HG03457 (cell line): ENCODE results near the gene ACSM5.

Experiments used
- ATAC-seq: cut with Tn5 transposase; IDR thresholded peaks from one replicate; pipeline ENCODE4 v1.9.1; 2021; ENCODE audit warnings: moderate number of reproducible peaks; ENCODE audit not compliant: unreplicated experiment

Gene ACSM5, protein sequence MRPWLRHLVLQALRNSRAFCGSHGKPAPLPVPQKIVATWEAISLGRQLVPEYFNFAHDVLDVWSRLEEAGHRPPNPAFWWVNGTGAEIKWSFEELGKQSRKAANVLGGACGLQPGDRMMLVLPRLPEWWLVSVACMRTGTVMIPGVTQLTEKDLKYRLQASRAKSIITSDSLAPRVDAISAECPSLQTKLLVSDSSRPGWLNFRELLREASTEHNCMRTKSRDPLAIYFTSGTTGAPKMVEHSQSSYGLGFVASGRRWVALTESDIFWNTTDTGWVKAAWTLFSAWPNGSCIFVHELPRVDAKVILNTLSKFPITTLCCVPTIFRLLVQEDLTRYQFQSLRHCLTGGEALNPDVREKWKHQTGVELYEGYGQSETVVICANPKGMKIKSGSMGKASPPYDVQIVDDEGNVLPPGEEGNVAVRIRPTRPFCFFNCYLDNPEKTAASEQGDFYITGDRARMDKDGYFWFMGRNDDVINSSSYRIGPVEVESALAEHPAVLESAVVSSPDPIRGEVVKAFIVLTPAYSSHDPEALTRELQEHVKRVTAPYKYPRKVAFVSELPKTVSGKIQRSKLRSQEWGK

DNA sequence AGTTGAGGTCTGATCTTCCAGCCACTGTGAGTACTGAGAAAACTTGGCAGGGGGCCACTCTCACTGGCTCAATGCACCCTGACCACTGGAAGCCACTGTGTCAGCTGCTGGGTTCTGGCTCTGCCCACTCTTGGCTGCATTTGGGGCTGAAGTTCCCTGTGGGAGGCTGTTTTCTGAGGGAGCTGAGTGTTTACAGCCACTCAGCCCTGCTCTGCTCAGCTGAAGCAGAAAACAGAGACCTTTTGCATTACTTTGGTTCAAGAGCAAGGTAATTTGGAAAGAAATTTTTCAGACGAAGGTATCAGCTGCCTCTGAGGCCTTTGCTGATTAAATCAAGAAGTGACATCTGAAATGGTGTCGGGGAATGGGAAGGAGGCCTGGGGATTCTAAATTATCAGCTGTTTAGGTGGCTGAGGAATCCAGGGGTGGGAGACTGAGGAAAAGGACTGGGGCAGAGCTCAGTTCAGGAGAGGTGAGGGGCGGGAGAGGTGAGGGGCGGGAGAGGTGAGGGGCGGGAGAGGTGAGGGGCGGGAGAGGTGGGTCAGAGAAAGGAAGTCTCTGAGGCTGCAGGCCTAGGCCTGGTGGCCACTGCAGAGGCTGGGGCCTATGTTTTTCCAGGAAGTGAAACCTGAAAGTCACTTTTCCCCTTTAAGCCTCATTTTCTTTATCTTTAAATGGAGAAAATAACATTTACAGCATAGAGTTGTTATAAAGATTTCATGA is at the start of gene ACSM5:
ACSM5 (plus strand) TSS at position 137 of the 723 bp plus-strand sequence. CDS start 1,951 bp downstream, outside the sequence.
- no peak for ATAC-seq

DNA sequence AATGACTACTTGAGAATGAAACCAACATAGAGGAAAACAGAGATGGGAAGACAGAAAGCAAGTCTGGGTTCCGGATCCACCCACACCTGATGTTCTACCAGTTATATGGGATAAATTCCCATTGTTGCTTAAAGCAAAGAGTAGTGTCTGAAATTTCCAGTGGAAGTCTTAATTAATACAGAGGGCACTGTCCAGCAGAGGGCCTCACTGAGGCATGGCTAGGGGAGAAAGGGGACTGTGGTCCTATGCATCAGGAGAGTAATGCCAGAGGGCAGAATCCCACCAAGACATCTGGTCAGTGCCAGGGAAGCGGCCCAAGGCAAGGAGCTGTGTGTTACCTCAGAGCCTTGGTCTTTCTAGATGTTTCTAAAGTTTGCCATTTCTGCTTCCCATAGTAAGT is 49.3 kb upstream of the ACSM5 start:
- no peak for ATAC-seq

DNA sequence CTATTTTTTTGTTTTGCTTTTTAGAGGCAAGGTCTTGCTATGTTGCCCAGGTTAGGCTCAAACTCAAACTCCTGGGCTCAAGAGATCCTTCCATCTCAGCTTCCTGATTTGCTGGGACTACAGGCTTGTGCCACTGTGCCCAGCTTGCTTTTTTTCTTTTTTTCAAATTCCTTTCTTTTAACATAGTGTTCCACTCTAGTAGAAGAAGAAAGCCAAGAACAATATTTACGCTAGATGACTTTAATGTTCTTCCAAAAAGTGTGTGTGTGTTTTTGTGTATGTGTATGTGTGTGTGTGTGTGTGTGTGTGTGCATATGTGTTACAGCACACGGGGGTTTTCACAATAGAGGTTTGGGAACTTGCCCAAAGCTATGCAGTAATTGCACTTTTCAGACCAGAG is 46.1 kb upstream of the ACSM5 start:
- ATAC-seq: no peak

DNA sequence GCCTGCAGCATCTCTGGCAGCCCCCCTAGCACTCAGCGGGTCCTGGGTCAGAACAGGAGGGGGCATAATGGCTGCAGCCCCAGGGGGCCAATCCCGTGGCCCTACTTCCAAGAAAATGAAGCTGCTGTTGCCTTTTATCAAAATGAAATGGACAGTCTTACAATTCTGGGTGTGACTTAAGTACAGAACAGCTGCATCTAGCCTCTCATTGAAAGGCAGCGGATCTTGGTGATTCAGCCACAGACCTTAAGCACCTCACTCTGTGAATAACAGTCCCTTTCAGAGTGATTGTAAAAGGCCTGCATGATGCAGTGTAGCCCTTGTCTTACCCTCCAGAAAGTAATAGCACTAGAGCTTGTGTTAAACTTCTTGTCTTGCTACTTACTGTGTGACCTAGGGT is 45.3 kb upstream of the ACSM5 start:
- ATAC-seq: no peak

DNA sequence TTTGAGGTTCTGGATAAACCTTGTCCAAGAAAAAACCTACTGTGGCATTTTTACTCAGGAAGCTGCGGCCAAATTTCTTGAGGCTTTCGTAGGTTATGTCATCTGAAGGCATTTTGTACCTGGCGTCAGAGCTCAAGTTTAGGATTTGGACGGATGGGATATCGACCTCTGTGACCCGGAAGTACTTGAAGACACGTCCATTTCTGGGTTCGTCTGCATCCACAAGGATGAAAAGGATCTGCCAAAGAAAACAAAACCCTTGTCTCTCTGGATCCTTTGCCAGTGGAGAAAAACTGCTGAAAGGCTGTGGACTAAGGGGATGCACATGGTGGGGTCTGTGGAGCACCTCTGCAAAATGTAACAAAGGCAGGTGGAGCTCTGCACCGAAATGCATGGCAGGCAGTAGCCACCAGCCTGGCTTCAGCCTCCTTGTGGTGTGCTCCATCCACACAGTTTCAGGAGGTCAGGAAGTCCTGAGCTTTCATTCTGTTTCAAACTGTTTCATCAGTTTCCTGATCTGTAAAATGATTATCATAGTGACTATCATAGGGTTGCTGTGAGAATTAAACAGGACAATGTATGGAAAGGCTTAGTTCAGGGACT is 39.8 kb upstream of the ACSM5 start:
- ATAC-seq: no peak

DNA sequence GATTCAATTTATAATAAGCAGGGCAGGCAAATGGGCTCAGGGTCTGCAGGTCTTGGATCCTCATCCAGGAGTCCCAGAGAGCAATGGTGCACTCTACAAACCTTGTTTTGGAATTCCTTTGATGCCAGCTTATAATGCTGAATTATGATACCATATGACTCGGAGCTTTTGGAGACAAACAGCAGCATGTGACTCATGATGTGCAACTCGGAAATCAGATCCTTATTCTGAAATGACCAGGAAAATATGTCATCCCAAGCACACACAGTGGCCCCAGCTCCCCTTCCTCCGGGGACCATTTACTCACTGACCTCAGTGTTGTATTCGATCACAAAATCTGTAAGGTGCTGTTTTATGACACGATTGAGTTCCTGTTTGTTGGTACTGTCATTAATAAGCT is 36.6 kb upstream of the ACSM5 start:
- ATAC-seq: no peak

DNA sequence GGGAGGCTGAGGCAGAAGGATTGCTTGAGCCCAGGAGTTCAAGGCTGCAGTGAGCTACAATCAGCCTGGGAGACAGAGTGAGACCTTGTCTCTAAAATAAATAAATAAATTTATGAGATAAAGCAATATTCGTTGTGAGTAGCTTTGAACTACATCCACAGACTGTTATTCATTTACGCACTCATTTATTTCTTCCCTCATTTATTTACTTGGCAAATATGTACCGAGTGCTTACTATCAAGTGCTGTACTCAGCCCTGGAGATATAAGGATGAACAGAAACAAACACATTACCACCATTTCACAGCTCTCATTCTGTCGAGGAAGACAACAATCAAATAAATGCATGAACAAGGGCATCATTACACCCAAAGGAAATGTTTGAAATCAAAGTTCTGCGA is 32.2 kb upstream of the ACSM5 start:
- ATAC-seq: no peak

DNA sequence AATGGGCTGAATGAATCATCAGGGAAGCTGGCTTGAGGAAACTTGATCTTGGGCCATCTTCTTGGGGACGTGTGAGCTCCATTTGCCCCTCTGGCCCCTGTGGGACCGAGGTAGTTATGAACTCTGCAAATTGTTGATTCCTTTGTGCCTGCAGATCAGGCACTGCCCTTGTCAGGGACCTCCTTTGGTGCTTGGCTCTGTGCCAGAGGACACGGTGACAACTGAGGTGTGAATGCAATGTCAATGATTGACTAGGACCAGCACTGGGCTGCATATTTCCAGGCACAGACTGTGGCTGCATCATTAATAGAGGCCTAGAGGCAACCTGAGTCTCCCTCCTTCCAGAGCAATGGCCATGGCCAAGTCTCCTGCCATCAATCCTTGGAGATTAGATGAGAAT is 28.6 kb upstream of the ACSM5 start:
- no peak for ATAC-seq

DNA sequence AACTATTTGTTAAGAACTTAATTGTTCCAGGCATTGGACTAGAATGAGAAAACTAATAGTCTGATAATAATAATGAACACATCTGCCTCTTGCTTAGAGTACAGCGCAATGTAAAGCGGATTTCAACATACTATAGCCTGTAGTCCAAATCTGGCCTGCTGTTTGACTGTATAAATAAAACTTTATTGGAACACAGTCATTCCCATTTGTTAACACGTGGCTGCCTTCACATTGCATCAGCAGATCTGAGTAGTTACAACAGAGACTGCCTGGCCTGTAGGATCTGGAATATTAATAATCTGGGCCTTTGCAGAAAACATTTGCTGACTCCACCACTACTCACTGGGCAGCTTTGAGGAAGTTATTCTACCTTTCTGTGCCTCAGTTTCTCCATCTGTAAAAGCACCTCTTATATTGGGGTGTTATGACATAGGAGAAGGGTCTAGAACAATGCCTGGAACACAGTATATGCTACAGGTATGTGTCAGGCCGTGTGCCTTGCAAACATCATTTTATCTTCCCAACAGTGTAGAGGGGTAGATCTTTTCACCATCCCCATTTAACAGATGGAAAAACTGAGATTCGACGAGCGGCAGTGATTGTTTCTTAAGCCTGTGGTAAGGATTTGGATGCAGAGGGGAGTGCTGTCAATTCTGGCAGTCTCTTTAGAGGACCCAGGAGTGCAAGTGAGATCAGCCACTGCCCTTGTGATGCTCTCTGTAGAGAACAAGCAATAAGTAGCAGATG is 27.0 kb upstream of the ACSM5 start:
- no peak for ATAC-seq

DNA sequence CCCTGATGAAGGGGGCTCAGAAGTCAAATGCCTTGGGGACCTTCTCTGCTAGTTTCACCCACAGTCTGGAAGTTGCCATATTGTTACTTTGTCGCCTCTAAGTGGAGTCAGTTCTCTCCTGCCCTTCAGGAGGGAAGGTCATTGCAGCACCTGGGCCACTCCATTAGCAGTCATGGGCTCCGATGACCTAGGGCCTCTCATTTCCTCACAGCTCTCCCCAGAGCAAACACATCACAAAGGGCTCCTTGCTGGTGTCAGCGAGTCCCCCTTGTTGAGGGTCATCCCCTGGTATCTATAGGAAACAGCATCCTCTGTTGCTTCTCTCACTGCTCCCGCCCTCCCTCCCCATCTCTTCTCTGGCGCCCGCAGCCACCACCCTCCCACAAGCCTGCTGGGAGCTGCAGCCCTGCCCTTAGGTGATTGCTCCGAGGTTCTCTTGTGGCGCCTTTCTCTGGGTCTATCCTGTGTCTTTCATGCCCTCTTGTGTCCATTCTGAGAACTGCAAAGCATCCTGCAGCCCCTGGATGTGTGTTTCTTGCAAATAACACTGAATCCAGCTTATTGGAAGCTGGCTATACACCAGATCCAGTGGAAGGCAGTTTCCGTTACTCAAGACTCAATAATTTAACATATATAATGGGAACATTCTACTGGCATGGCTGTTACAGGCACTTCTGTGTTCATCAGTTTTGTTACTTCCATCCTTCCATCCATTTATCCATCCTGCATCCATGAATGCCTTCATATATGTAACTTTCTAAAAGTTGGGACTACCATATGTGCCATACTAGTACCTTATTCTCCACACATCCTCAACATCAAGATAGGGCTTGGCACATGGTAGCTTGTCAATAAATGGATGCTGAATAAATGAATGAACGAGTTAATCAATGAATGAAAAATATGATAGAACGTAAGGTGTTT is 26.0 kb upstream of the ACSM5 start:
- ATAC-seq: no peak

DNA sequence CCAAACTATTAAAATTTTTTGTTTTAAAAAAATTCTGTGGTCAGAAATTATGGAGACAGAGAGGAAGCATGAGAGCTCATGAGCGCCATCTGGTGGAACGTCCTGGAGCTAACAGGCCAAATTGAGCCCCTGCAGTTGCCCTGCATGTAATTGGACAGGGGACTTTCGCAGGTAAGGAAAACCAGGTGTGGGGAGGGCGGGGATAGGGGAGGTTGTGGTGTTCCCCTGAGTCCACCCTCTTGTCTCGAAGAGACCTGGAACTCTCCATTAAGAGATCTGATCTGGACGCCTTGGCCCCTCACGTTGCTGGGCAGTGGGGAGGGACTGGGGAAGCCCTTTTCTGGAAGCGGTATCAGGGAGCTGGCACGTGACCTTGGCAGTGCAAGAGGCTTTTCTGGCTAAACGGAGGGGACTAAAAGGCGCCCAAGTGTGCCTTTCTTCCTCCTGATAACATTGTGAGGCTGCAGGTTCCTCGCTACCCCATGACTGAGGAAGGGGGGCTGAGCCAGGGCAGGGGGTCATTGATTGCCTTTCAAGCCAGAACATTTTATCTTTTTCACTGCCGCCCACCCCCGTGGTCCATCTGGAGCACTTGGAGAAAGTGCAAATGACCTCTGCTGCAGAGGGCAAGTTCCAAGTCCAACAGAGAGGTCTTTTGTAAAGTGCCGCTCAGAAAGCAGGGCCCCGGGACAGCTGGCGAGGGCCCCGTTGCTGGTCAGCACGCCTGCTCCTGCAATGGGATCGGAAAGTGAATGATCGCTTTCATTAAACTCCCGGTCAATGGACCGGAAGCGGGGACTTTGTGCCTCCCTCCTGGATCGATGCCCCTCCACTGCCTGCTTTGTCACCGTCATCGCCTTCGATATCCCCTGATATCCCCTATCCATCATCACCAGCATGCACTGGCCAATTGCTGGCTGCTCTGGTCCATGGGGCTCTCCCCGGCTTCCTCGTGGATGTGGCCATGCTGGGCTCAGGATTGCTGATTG is 23.2 kb upstream of the ACSM5 start:
- no peak for ATAC-seq

DNA sequence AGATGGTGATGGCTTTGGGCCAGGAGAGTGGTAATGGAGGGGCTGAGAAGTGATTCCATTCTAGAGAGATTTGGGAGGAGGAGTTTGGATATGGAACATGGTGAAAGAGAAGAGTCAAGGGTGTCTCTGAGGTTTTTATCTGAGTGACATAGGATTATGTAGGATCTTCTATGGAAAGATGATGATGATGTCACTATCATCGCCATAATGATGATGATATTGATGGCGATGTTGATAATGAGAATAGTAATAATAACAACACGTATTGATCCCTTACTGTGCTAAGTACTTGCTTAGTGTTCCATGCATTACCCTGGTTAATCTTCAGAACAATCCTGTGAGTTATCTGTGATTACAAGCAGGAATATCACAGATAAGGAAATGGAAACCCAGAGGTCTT is 21.4 kb upstream of the ACSM5 start:
- no peak for ATAC-seq

DNA sequence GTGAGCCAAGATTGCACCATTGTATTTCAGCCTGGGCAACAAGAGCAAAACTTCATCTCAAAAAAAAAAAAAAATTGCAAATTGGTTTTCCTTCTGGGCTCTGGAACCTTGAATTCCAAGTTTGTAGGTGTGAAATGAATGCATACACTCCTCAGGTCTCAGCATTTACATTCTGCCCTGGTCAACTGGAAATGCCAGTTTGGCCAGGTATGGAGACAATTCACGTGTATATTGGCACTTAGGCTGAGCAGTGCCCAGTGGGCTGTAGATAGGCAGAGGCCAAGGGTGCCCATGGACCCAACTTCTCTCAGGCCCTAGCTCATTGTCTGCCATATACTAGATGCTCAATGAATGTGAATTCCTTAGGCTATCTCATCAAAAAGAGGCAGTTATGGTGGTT is 20.5 kb upstream of the ACSM5 start:
- ATAC-seq: no peak

DNA sequence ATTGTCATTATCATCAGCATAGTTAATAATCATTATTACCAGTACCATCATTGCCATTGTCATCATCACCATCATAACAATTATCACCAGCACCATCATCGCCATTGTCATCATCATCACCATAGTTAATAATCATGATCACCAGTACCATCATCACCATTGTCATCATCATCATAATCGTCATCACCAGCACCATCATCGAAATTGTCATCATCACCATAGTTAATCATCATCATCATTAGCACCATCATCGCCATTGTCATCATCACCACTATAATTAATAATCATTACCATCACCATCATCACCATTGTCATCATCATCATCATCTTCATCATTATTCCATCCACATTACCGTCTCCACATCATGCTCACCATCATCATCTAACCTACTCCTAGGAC is 18.3 kb upstream of the ACSM5 start:
- ATAC-seq: no peak

DNA sequence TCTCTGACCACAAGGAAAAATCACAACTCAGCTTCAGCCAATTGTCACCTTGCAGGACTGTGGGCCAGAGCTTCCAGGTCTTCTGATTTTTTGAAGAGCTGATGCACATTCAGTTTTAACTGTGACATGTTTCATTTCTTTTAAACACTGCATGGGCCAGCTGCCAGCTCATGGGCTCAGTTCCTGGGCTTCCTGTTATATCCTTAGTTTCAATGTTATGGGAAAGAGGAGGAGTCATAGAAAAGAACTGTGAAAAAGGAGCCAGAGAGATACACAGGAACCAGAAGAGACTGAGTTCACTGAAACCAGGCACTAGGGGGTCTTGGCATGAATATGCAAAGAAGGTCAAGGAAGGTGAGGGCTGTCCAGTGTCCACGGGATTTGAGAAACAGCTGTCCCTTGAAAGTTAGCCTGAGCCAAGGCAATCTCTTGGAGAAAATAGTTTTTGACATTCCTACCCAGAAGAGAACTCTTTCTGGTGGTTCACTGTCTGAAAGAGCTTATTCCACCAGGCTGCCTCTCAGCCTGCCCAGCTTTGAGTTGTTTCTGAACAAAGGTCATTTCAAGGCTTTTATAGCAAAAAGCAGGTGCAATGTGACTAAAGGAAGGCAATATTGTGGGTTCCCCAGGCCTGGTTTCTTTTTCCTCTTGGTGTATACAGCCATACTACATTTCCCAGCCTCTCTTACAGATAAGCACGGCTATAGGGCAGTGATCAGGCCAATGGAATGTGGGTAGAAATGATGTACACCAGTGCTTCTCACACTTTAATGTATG is 15.3 kb upstream of the ACSM5 start:
- no peak for ATAC-seq

DNA sequence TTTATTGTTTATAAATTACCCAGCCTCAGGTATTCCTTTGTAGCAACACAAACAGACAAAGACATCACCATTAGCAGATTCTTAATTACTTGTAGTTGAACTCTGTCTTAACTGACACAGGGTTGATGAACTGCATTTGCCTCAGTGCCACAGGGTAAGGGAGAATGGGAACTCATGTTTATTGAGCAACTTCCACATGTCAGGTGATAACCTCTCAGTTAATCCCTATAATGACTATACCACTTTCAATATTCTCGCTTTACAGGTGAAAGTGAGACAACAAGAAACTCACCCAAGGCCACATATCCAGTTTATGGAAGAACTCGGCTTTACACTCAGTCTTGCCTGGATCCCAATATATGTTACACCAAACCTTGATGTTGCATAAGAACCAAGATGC is 13.4 kb upstream of the ACSM5 start:
- no peak for ATAC-seq

DNA sequence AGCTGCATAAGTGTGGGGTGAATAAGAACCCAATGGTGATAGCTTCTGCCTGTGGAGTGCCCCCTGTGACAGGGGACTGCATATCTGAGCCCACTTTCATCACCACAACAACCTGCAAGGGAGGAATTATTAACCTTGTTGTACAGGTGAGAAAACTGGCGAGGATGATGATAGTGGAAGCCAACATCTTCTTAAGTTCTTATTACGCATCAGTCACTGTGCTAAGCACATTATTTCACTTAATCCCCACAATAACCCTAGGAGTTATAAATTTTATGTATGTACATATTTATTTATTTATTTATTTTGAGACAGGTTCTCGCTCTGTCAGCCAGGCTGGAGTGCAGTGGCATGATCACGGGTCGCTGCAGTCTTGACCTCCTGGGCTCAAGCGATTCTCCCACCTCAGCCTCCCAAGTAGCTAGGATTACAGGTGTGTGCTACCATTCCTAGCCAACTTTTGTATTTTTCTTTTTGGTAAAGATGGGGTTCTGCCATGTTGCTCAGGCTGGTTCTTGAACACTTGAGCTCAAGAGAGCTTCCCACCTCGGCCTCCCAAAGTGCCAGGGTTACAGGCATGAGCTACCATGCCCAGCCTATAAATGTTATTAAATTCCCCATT is 12.4 kb upstream of the ACSM5 start:
- ATAC-seq: no peak
